Neural progenitor cell (in vitro differentiated cells): ENCODE results near the gene CCDC149. TPM values are rescaled to one million over a fixed set of nuclear protein-coding genes. Genes with fewer than 3 reads are reported as not detected.

ENCODE experiments used
- DNase-seq: peaks from one replicate; pipeline ENCODE4 v3.0.0-alpha.2; 2016; ENCODE audit warnings: low spot score
- H2AFZ ChIP-seq: fragments of 200-600 bp; sonication (generic); replicated peaks from 2 replicates; pipeline ENCODE4 v1.6.1; 2016; ENCODE audit warnings: antibody characterized with exemption
- H3F3A ChIP-seq: fragments of 200-600 bp; sonication (generic); 2 replicates; pipeline ENCODE4 v1.6.1; 2016; ENCODE audit warnings: antibody characterized with exemption, low read depth
- H3K27ac ChIP-seq: fragments of 200-600 bp; sonication (generic); 2 replicates; pipeline ENCODE4 v1.5.1; 2016; ENCODE audit warnings: mild to moderate bottlenecking
- H3K27me3 ChIP-seq: fragments of 200-600 bp; sonication (generic); 2 replicates; pipeline ENCODE4 v1.6.1; 2016; ENCODE audit warnings: mild to moderate bottlenecking, moderate library complexity
- H3K36me3 ChIP-seq: fragments of 200-600 bp; sonication (generic); 2 replicates; pipeline ENCODE4 v1.5.1; 2016
- H3K4me1 ChIP-seq: fragments of 200-600 bp; sonication (generic); 2 replicates; pipeline ENCODE4 v1.6.1; 2016; ENCODE audit warnings: mixed run types
- H3K4me2 ChIP-seq: fragments of 200-600 bp; sonication (generic); 2 replicates; pipeline ENCODE4 v1.6.1; 2016
- H3K4me3 ChIP-seq: fragments of 200-600 bp; sonication (generic); 2 replicates; pipeline ENCODE4 v1.5.1; 2016
- H3K79me2 ChIP-seq: fragments of 200-600 bp; sonication (generic); 2 replicates; pipeline ENCODE4 v1.6.1; 2016; ENCODE audit warnings: low read depth
- H3K9ac ChIP-seq: fragments of 200-600 bp; sonication (generic); 2 replicates; pipeline ENCODE4 v1.6.1; 2016
- H3K9me3 ChIP-seq: fragments of 200-600 bp; sonication (generic); 2 replicates; pipeline ENCODE4 v1.5.1; 2016; ENCODE audit warnings: low read depth
- H4K20me1 ChIP-seq: fragments of 200-600 bp; sonication (generic); 2 replicates; pipeline ENCODE4 v1.6.1; 2016; ENCODE audit warnings: low read depth
- H3K27ac Mint-ChIP-seq: 3 replicates; pipeline ENCODE4 v1.8.0; 2021; ENCODE audit warnings: mixed read lengths
- H3K27me3 Mint-ChIP-seq: 2 replicates; pipeline ENCODE4 v1.8.0; 2022; ENCODE audit warnings: low read depth, mild to moderate bottlenecking, inconsistent platforms, moderate library complexity, mixed read lengths; ENCODE audit not compliant: insufficient read depth
- H3K36me3 Mint-ChIP-seq: 3 replicates; pipeline ENCODE4 v1.8.0; 2021; ENCODE audit warnings: mixed read lengths
- H3K4me1 Mint-ChIP-seq: 3 replicates; pipeline ENCODE4 v1.8.0; 2021; ENCODE audit warnings: mixed read lengths
- H3K4me3 Mint-ChIP-seq: 3 replicates; pipeline ENCODE4 v1.8.0; 2021; ENCODE audit warnings: mild to moderate bottlenecking, moderate library complexity, mixed read lengths
- H3K9me3 Mint-ChIP-seq: 3 replicates; pipeline ENCODE4 v1.8.0; 2020; ENCODE audit warnings: mixed read lengths
- CTCF ChIP-seq: fragments of 200-600 bp; sonication (generic); IDR thresholded peaks from 2 replicates; pipeline ENCODE4 v1.5.1; 2017; ENCODE audit warnings: antibody characterized with exemption, mild to moderate bottlenecking
- EZH2 ChIP-seq: fragments of 200-600 bp; sonication (generic); IDR thresholded peaks from 2 replicates; pipeline ENCODE4 v1.6.1; 2017; ENCODE audit warnings: antibody characterized with exemption, mild to moderate bottlenecking, moderate library complexity
- EZH2phosphoT487 ChIP-seq: fragments of 200-600 bp; sonication (generic); IDR thresholded peaks from 2 replicates; pipeline ENCODE4 v1.6.1; 2017; ENCODE audit warnings: antibody characterized with exemption
- total RNA-seq: library from RNA; depleted of rRNA; stranded (reverse); fragments of >200 nt; gene quantifications from 2 replicates; pipeline ENCODE4 v1.2.3, GENCODE V29; 2015; ENCODE audit warnings: low replicate concordance

CCDC149 gene
- total RNA-seq, 1 donor from 2014 or later = 3.4 TPM

- no peaks in the 10 kb centered on the region for H3K36me3 Mint-ChIP-seq
- H3K27ac Mint-ChIP-seq = no peak overlapping the region
- no peak overlapping the region for H3K27ac ChIP-seq
- H3K36me3 ChIP-seq = no peaks in the 10 kb centered on the region
- no peaks in the 10 kb centered on the region for H3K27me3 ChIP-seq
- H3F3A ChIP-seq = peaks cover 8% of the 10 kb centered on the region
- H2AFZ ChIP-seq = no peak overlapping the region
- peaks cover 20% of the 10 kb centered on the region for H3K4me1 Mint-ChIP-seq
- no peak overlapping the region for H3K4me2 ChIP-seq
- peaks cover 10% of the 10 kb centered on the region for H3K4me1 ChIP-seq
- no peak overlapping the region for H3K4me3 ChIP-seq
- H3K27me3 Mint-ChIP-seq = peaks cover 9% of the 10 kb centered on the region
- H3K9ac ChIP-seq = no peak overlapping the region
- H3K9me3 Mint-ChIP-seq = peaks cover 11% of the 10 kb centered on the region
- no peaks in the 10 kb centered on the region for H3K9me3 ChIP-seq
- no peaks in the 10 kb centered on the region for H3K79me2 ChIP-seq
- H4K20me1 ChIP-seq = no peaks in the 10 kb centered on the region
- no peak for TF ChIP-seq EZH2phosphoT487
- no peak for TF ChIP-seq EZH2
- no peak for TF ChIP-seq CTCF
- no peak overlapping the region for H3K4me3 Mint-ChIP-seq
- no peak for DNase-seq
These were observed 7.2 kb upstream of the CCDC149 start for GRCh38 chr4:24920008-24920407.

- H3K27ac Mint-ChIP-seq = no peak overlapping the region
- peaks cover 20% of the 10 kb centered on the region for H3F3A ChIP-seq
- H3K27me3 ChIP-seq = peaks cover 10% of the 10 kb centered on the region
- no peaks in the 10 kb centered on the region for H3K79me2 ChIP-seq
- H3K4me1 ChIP-seq = peaks cover 10% of the 10 kb centered on the region
- H3K4me3 ChIP-seq = no peak overlapping the region
- H3K4me1 Mint-ChIP-seq = peaks cover 15% of the 10 kb centered on the region
- no peak overlapping the region for H3K4me3 Mint-ChIP-seq
- no peak for TF ChIP-seq EZH2
- TF ChIP-seq EZH2phosphoT487 = no peak
- no peak for TF ChIP-seq CTCF
- H3K27me3 Mint-ChIP-seq = peaks cover 15% of the 10 kb centered on the region
- peak; percentile 38 for DNase-seq
- no peaks in the 10 kb centered on the region for H3K36me3 Mint-ChIP-seq
- no peak overlapping the region for H3K4me2 ChIP-seq
- peak overlapping the region; percentile 96 for H2AFZ ChIP-seq
- H4K20me1 ChIP-seq = no peaks in the 10 kb centered on the region
- no peak overlapping the region for H3K9ac ChIP-seq
- no peaks in the 10 kb centered on the region for H3K36me3 ChIP-seq
- H3K9me3 Mint-ChIP-seq = peaks cover 18% of the 10 kb centered on the region
- H3K27ac ChIP-seq = no peak overlapping the region
- no peaks in the 10 kb centered on the region for H3K9me3 ChIP-seq
These were observed 4.4 kb upstream of the CCDC149 start for GRCh38 chr4:24917076-24917856.

- H3K4me3 ChIP-seq = no peak overlapping the region
- H3K27me3 Mint-ChIP-seq = peaks cover 13% of the 10 kb centered on the region
- H3K36me3 Mint-ChIP-seq = peaks cover 6% of the 10 kb centered on the region
- no peaks in the 10 kb centered on the region for H3K79me2 ChIP-seq
- no peak overlapping the region for H3K4me2 ChIP-seq
- H3K27ac ChIP-seq = no peak overlapping the region
- H3K36me3 ChIP-seq = no peaks in the 10 kb centered on the region
- H3K27ac Mint-ChIP-seq = no peak overlapping the region
- H3F3A ChIP-seq = peaks cover 21% of the 10 kb centered on the region
- H4K20me1 ChIP-seq = no peaks in the 10 kb centered on the region
- H3K9me3 Mint-ChIP-seq = peaks cover 22% of the 10 kb centered on the region
- H3K9ac ChIP-seq = no peak overlapping the region
- DNase-seq = peak; percentile 49
- peaks cover 10% of the 10 kb centered on the region for H3K4me1 ChIP-seq
- H3K4me1 Mint-ChIP-seq = peaks cover 17% of the 10 kb centered on the region
- TF ChIP-seq EZH2phosphoT487 (no peak), EZH2 (no peak), CTCF (peak; percentile 42)
- H3K4me3 Mint-ChIP-seq = no peak overlapping the region
- H3K9me3 ChIP-seq = no peaks in the 10 kb centered on the region
- H3K27me3 ChIP-seq = peaks cover 18% of the 10 kb centered on the region
- H2AFZ ChIP-seq = no peak overlapping the region
These were observed 2.5 kb upstream of the CCDC149 start for GRCh38 chr4:24915121-24915922.
